Panc1 (cell line): ENCODE results near the gene CABLES2. TPM values are rescaled to one million over a fixed set of nuclear protein-coding genes. Genes with fewer than 3 reads are reported as not detected.

ENCODE experiments used
- ATAC-seq: fragments of 200-7000 bp; cut with Tn5 transposase; 2 replicates; pipeline ENCODE4 v1.9.1; 2020; ENCODE audit warnings: mild to moderate bottlenecking, moderate library complexity
- BruUV-seq: library from RNA; stranded (reverse); fragments of 400-500 nt; replicated peaks from 2 replicates; lab custom pipeline; 2021; lab: Mats Ljungman, UMichigan
- CTCF ChIA-PET: fragments of 300-600 bp; sonication (Branson Sonifier 250); formaldehyde crosslinking; loops from one replicate; lab custom pipeline; 2022; ENCODE audit warnings: antibody characterized with exemption; lab: Charles Lee
- POLR2A ChIA-PET: fragments of 300-600 bp; sonication (Branson Sonifier 250); formaldehyde crosslinking; loops from one replicate; lab custom pipeline; 2022; ENCODE audit warnings: antibody characterized with exemption; lab: Charles Lee
- DNase-seq: peaks from one replicate; pipeline ENCODE4 v3.0.0-alpha.2; 2010; ENCODE audit warnings: low read depth, low spot score
- H3K27ac ChIP-seq: 2 replicates; pipeline ENCODE4 v1.5.1; 2011; ENCODE audit warnings: mild to moderate bottlenecking, low read length, inconsistent platforms
- H3K27me3 ChIP-seq: fragments of 200-500 bp; sonication (Bioruptor generic); 2 replicates; pipeline ENCODE4 v1.6.0; 2014; ENCODE audit warnings: low read length, inconsistent platforms; ENCODE audit not compliant: control insufficient read depth, insufficient read depth
- H3K36me3 ChIP-seq: fragments of 200-500 bp; sonication (Bioruptor generic); 2 replicates; pipeline ENCODE4 v1.5.1; 2014; ENCODE audit warnings: inconsistent platforms, mild to moderate bottlenecking, low read length, moderate library complexity; ENCODE audit not compliant: control insufficient read depth, insufficient read depth
- H3K4me1 ChIP-seq: 2 replicates; pipeline ENCODE4 v1.5.1; 2011; ENCODE audit warnings: inconsistent platforms, mild to moderate bottlenecking, low read length, moderate library complexity; ENCODE audit not compliant: control insufficient read depth, insufficient read depth
- H3K4me3 ChIP-seq, 2 experiments: 2 replicates each; pipeline ENCODE4 v1.5.1; 2011 to 2012; ENCODE audit warnings: low read depth in 2 of 2, low read length in 2 of 2, mild to moderate bottlenecking in 2 of 2, inconsistent platforms in 1 of 2, moderate library complexity in 1 of 2
- H3K9me3 ChIP-seq: fragments of 200-500 bp; sonication (Bioruptor generic); 2 replicates; pipeline ENCODE4 v1.5.1; 2014; ENCODE audit warnings: low read depth, mild to moderate bottlenecking, inconsistent platforms, low read length, moderate library complexity; ENCODE audit not compliant: control insufficient read depth, insufficient read depth
- POLR2AphosphoS5 ChIP-seq: IDR thresholded peaks from 2 replicates; pipeline ENCODE4 v1.6.1; 2012; ENCODE audit warnings: mild to moderate bottlenecking, low read depth, low read length, moderate library complexity
- REST ChIP-seq, 2 experiments: IDR thresholded peaks; 2 replicates each; pipeline ENCODE4 v1.6.1; 2011 to 2012; ENCODE audit warnings: low read depth in 2 of 2, control low read depth in 1 of 2, low read length in 1 of 2, mild to moderate bottlenecking in 1 of 2, moderate library complexity in 1 of 2; ENCODE audit not compliant: insufficient read depth in 1 of 2
- SIN3A ChIP-seq: IDR thresholded peaks from 2 replicates; pipeline ENCODE4 v1.6.1; 2012; ENCODE audit warnings: low read depth, mild to moderate bottlenecking, low read length, moderate library complexity, borderline replicate concordance; ENCODE audit not compliant: insufficient read depth
- TCF7L2 ChIP-seq: IDR thresholded peaks from 2 replicates; pipeline ENCODE4 v1.6.1; 2011; ENCODE audit warnings: mild to moderate bottlenecking, low read depth, low read length, inconsistent platforms
- in situ Hi-C: cut with HindIII; loops from 2 replicates; pipeline ENCODE4 v1.10.0; 2016; ENCODE audit warnings: low sequenced_read_pairs, low pct_unique_long_range_greater_than_20kb
- intact Hi-C: fragments of 100-400 bp; cut with micrococcal nuclease; formaldehyde crosslinking; loops from one replicate; pipeline ENCODE4 v1.10.0; 2022; ENCODE audit not compliant: unreplicated experiment
- total RNA-seq: library from RNA; stranded (reverse); gene quantifications from one replicate; pipeline ENCODE4 v1.2.1, GENCODE V29; 2021; ENCODE audit not compliant: unreplicated experiment
- TF ChIP-seq, protein P1 (sequence below): fragments of 450-650 bp; IDR thresholded peaks from 2 replicates; pipeline ENCODE4 v1.5.1; 2017; ENCODE audit warnings: mild to moderate bottlenecking

CABLES2 gene
- total RNA-seq, 1 experiment from 2014 or later = 9.8 TPM

GRCh38 chr20:62428002-62428372, 20.9 kb upstream of the CABLES2 start:
- CTCF ChIA-PET = interaction anchor here (0.5 kb wide), 1 partner anchor 781 kb away, joined by 3 read pairs; no protein-coding TSS in a partner anchor
- Histone ChIP-seq H3K36me3 (no peaks in the 10 kb centered on the region), H3K27ac (no peak overlapping the region), H3K4me3 (no peak overlapping the region), H3K27me3 (no peaks in the 10 kb centered on the region), H3K9me3 (no peaks in the 10 kb centered on the region), H3K4me1 (no peaks in the 10 kb centered on the region; the same call in none of the 2 replicates)
- TF ChIP-seq REST (IDR thresholded peaks at IDR 0.05; ENCODE audit: insufficient read depth in 1 of 2, low read depth in 2 of 2, low read length in 1 of 2) (no peak), TCF7L2 (no peak), POLR2AphosphoS5 (no peak), SIN3A (no peak)
- TF ChIP-seq, protein P1, sequence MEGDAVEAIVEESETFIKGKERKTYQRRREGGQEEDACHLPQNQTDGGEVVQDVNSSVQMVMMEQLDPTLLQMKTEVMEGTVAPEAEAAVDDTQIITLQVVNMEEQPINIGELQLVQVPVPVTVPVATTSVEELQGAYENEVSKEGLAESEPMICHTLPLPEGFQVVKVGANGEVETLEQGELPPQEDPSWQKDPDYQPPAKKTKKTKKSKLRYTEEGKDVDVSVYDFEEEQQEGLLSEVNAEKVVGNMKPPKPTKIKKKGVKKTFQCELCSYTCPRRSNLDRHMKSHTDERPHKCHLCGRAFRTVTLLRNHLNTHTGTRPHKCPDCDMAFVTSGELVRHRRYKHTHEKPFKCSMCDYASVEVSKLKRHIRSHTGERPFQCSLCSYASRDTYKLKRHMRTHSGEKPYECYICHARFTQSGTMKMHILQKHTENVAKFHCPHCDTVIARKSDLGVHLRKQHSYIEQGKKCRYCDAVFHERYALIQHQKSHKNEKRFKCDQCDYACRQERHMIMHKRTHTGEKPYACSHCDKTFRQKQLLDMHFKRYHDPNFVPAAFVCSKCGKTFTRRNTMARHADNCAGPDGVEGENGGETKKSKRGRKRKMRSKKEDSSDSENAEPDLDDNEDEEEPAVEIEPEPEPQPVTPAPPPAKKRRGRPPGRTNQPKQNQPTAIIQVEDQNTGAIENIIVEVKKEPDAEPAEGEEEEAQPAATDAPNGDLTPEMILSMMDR = no peak
- ATAC-seq (no peak), DNase-seq (no peak)
- BruUV-seq = no TSS peak
- POLR2A ChIA-PET = no interaction called here
- in situ Hi-C loops = no loop called here
- intact Hi-C loops = no loop called here

GRCh38 chr20:62427172-62428001, 20.3 kb upstream of the CABLES2 start, which contains the start of gene RBBP8NL:
RBBP8NL (minus strand) TSS chr20:62427539; CDS start chr20:62419647, 7,892 bp downstream.
- BruUV-seq = no TSS peak
- in situ Hi-C loops = no loop called here
- no peak within 1 kb of the TSS for H3K27ac ChIP-seq
- no peaks in the 10 kb centered on the region; the same call in none of the 2 replicates for H3K4me1 ChIP-seq
- H3K36me3 ChIP-seq = no peaks in the 10 kb centered on the region
- no peak for DNase-seq
- ATAC-seq = 0 out of 2 replicates have a peak, but pooled peaks have one; percentile 23
- intact Hi-C loops = no loop called here
- CTCF ChIA-PET = interaction anchor here (0.5 kb wide), 1 partner anchor 782 kb away, joined by 3 read pairs; no protein-coding TSS in a partner anchor
- H3K27me3 ChIP-seq = no peaks in the 10 kb centered on the region
- no peak for TF ChIP-seq SIN3A
- no peak for TF ChIP-seq TCF7L2
- TF ChIP-seq, protein P1 = no peak
- no peak for TF ChIP-seq POLR2AphosphoS5
- TF ChIP-seq REST (IDR thresholded peaks at IDR 0.05; ENCODE audit: insufficient read depth in 1 of 2, low read depth in 2 of 2, low read length in 1 of 2) = no peak
- POLR2A ChIA-PET = interaction anchor here (0.6 kb wide), 1 partner anchor 59 kb away, joined by 3 read pairs; no protein-coding TSS in a partner anchor
- no peak within 1 kb of the TSS for H3K4me3 ChIP-seq
- H3K9me3 ChIP-seq = no peaks in the 10 kb centered on the region
